Effector memory CD8-positive, alpha-beta T cell (primary cell): ENCODE results near the gene ACO1.

ENCODE experiments used
- ATAC-seq: fragments of 150-1000 bp; cut with Tn5 transposase; replicated peaks from 2 replicates; pipeline ENCODE4 v1.10.0; 2021; ENCODE audit warnings: mild to moderate bottlenecking, moderate library complexity
- DNase-seq, 3 experiments: peaks; one replicate each; pipeline ENCODE4 v3.0.0; 2021
- H3K27ac Mint-ChIP-seq, 2 donors: one replicate each; pipeline ENCODE4 v1.8.0; 2022; ENCODE audit warnings: mild to moderate bottlenecking in 2 of 2, mixed read lengths in 2 of 2, moderate library complexity in 2 of 2
- H3K27me3 Mint-ChIP-seq, 2 donors: one replicate each; pipeline ENCODE4 v1.8.0; 2022; ENCODE audit warnings: mixed read lengths in 2 of 2
- H3K36me3 Mint-ChIP-seq: one replicate; pipeline ENCODE4 v1.8.0; 2022; ENCODE audit warnings: mild to moderate bottlenecking, moderate library complexity, mixed read lengths; ENCODE audit not compliant: insufficient read depth
- H3K4me1 Mint-ChIP-seq, 2 donors: one replicate each; pipeline ENCODE4 v1.8.0; 2022; ENCODE audit warnings: low read depth in 2 of 2, mixed read lengths in 2 of 2
- H3K4me3 Mint-ChIP-seq, 2 donors: one replicate each; pipeline ENCODE4 v1.8.0; 2022; ENCODE audit warnings: mild to moderate bottlenecking in 2 of 2, mixed read lengths in 2 of 2, moderate library complexity in 2 of 2
- H3K9me3 Mint-ChIP-seq, 2 donors: one replicate each; pipeline ENCODE4 v1.8.0; 2022; ENCODE audit warnings: mixed read lengths in 2 of 2

ACO1 gene

DNA sequence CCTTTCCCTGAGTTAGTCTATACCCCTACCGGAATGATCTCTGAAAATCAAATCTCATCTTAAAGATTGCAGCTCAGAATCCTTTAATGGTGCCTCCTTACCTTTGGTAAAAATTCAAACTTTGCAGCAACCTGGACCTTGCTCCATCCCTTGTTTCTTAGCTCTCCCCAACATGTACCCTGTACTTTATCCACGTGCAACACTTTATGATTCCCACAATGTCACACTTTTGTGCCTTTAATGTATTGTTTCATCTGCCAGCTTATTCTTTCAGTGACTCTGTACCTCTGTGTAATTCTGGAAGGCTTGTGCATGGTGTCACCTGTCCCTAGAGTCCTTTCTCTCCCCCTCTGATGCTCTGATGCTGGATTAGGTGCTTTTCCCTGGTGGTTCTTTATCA lies 9.5 kb downstream of the ACO1 start:
- ATAC-seq (no peak), DNase-seq (no peak)
- peaks cover 2% of the 10 kb centered on the region for H3K36me3 Mint-ChIP-seq
- no peaks in the 10 kb centered on the region for H3K27me3 Mint-ChIP-seq
- H3K4me1 Mint-ChIP-seq, result peaks cover 0 to 9% of the 10 kb centered on the region in 2 donors
- no peaks in the 10 kb centered on the region for H3K9me3 Mint-ChIP-seq
- no peak overlapping the region for H3K4me3 Mint-ChIP-seq
- no peak overlapping the region for H3K27ac Mint-ChIP-seq

DNA sequence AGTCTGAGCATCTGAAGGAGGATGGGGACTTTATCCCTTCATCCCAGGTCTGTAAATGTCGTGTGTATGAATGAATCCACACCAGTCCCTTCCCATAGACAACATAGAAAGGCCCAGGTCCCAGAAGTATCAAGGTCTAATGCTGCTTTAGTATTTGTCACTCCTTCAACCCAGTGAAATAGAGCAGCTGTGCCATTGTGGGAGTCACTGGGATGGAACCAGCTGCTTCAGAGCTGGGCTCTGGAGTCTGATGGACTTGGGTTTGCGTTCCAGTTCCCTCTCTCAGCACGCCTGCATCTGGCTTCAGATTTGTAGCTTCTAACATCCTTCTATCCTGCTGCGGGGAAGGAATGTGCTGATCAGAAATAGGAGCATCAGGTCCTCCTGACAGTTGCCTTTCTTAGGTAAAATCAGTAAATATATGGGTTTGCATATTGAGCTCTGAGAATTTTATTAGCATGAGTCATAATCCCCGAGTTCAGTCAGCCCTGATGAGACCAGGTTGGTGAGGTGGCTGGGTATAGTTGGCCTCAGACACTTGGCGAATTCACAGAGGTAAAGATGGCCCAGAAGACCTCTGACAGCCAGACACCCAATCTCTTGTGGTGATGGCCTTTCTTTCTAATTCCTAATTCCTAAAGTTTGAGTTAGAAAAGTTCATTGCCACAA lies 10.1 kb downstream of the ACO1 start:
- no peak for ATAC-seq
- H3K4me3 Mint-ChIP-seq, result no peak overlapping the region
- no peaks in the 10 kb centered on the region for H3K27me3 Mint-ChIP-seq

DNA sequence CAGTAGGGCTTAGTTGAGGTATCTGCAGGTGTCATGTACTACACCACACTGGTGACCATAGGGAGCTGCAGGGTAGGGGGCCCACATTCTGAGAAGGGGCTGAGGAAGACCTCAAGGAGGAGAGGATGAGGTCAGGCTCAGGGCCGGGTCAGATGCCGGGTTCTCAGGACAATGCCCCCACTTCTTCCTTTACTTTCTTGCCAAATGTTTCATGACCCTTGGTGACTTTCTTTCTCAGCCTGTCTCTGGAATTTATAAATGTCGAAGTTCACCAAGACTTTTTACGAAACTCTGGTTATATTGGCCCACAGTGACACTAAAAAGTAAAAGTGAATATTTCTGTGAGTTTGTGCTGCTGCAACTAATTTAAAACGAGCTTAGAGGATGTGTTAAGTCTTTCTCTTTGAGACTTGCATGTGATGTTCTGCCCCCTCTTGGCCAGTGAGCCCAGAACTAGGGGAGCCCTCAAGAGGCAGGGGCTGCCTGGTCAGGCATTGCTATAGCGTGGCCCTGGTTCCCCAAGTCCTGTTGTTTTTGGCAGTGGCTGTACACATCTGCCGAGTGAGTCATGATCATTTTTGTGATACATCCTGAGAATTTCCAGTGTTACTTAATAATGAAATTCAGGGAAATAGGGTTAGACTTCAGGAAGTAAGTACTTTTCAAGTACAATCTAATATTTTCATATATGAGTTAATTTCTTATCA lies 11.2 kb downstream of the ACO1 start:
- no peaks in the 10 kb centered on the region for H3K27me3 Mint-ChIP-seq
- no peak for DNase-seq
- H3K27ac Mint-ChIP-seq, result no peak overlapping the region
- H3K36me3 Mint-ChIP-seq, result peaks cover 2% of the 10 kb centered on the region
- peaks cover 0 to 9% of the 10 kb centered on the region in 2 donors for H3K4me1 Mint-ChIP-seq
- no peak for ATAC-seq
- no peaks in the 10 kb centered on the region for H3K9me3 Mint-ChIP-seq
- H3K4me3 Mint-ChIP-seq, result no peak overlapping the region

More for the DNA sequence above, 10.1 kb downstream of the ACO1 start:
- H3K27ac Mint-ChIP-seq, result no peak overlapping the region
- H3K9me3 Mint-ChIP-seq, result no peaks in the 10 kb centered on the region
- peaks cover 2% of the 10 kb centered on the region for H3K36me3 Mint-ChIP-seq
- no peak for DNase-seq
- peaks cover 0 to 9% of the 10 kb centered on the region in 2 donors for H3K4me1 Mint-ChIP-seq

DNA sequence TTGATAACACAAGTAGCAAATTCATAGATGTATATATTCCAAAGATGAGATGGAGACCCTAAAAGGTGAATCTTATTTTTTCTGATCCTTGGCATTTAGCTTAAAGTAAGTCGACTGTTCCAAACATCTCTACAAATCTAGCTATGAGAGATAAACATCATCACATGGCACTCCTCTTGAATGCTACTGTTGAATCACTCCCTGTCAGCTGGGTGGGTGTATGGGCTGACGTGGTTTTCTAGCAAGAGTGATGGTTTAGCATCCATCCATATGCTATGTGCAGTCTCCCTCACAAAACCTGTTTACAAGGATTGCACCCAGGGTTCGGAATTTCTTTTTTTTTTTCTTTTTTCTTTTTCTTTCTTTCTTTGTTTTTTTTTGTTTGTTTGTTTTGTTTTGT lies 13.8 kb downstream of the ACO1 start:
- Mint-ChIP-seq H3K36me3 (peaks cover 2% of the 10 kb centered on the region), H3K4me3 (no peak overlapping the region), H3K4me1 (peaks cover 0 to 9% of the 10 kb centered on the region in 2 donors), H3K9me3 (no peaks in the 10 kb centered on the region), H3K27me3 (no peaks in the 10 kb centered on the region), H3K27ac (peak overlapping the region in 1 of 2 donors; percentile 18)
- ATAC-seq (no peak), DNase-seq (no peak)

DNA sequence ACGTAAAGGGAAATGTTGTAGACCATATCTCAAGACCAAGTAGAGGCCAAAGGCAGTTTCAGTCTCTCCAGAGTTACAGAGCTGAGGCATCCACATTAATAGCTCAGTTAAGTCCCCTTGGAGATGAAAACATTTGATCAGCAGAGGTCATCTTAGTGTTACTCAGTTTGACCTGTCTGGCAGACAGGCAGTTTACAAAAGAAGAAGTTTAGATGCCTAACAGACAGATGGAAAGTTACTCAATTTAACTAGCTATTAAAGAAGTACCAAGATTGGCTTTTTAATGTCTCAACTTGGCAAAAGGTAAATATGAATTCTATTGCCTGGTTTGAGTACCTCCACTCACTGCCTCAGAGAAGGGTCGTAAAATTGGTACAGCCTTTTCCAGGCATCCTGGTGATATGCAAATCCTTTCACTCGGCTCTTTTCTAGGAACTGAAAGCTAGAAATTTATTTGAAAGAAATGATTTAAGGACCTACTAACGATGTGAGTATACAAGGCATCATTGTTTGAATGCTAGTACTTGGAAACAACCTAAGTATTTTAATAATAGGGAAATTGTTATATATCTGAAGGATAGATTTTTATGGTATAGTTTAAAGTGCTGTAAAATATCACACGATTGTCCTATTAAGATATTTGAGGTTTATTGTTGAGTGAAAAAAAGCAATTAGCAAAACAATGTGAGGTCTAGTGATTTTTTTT lies 14.8 kb downstream of the ACO1 start:
- no peaks in the 10 kb centered on the region for H3K27me3 Mint-ChIP-seq
- H3K4me1 Mint-ChIP-seq, result peaks cover 0 to 12% of the 10 kb centered on the region in 2 donors
- no peak overlapping the region for H3K27ac Mint-ChIP-seq
- no peaks in the 10 kb centered on the region for H3K9me3 Mint-ChIP-seq
- H3K4me3 Mint-ChIP-seq, result no peak overlapping the region
- H3K36me3 Mint-ChIP-seq, result no peaks in the 10 kb centered on the region
- no peak for DNase-seq
- no peak for ATAC-seq

DNA sequence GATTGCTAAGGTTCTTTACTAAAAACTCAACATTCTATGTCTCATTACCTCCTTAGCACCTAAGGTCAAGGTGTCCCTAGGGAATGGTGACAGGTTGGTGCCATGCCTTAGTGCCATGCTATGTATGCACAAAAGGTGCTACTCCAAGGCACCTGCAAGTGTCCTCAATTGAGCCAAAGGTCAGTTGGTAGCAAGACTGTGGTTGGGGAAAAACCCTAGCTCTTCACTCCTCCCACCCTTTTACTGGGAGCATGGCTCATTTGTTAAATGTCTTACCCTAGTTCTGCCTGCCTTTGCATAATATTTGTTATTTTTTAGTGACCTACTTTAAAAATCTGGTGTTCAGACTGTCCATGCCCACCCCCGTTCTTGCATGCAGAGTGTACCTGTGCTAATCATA lies 17.0 kb downstream of the ACO1 start:
- H3K4me3 Mint-ChIP-seq, result no peak overlapping the region
- H3K4me1 Mint-ChIP-seq, result peaks cover 0 to 15% of the 10 kb centered on the region in 2 donors
- ATAC-seq (no peak), DNase-seq (no peak)
- no peaks in the 10 kb centered on the region for H3K27me3 Mint-ChIP-seq
- H3K9me3 Mint-ChIP-seq, result no peaks in the 10 kb centered on the region
- H3K27ac Mint-ChIP-seq, result peak overlapping the region in 1 of 2 donors; percentile 46
- no peaks in the 10 kb centered on the region for H3K36me3 Mint-ChIP-seq

DNA sequence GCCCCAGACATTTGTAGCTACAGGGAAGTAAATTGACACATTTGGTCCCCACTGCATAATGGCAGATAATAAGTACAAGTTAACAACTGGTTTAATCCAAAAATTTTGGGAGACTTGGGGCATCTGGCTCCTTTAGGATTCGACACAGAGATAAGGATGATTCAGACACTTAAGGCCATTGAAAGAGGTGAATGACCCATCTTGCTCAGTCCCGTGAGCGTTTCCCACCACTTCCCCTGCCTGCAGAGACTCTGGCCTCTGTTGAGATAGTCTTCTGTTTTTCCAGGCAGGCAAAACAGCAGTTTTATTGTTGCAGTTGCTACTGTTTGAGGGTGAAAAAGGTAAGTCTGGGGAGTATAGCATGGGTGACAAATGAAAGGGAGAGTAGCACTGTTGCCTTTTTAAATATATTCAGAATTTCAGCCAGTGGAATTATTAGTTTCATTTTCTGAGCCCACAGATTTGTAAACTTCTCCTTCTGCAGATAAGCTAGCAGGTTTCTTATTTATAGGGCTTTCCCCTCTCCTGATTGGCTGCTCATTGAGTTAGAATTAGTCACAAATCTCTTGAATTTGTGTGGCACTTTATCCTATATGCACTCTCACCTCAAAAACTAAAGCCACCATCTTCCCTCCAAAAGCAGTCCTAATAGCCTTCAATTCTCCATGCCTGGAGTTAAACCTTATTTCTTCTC lies 19.3 kb downstream of the ACO1 start:
- Mint-ChIP-seq H3K27ac (peak overlapping the region in 1 of 2 donors; percentile 26), H3K27me3 (no peaks in the 10 kb centered on the region), H3K9me3 (no peaks in the 10 kb centered on the region)

DNA sequence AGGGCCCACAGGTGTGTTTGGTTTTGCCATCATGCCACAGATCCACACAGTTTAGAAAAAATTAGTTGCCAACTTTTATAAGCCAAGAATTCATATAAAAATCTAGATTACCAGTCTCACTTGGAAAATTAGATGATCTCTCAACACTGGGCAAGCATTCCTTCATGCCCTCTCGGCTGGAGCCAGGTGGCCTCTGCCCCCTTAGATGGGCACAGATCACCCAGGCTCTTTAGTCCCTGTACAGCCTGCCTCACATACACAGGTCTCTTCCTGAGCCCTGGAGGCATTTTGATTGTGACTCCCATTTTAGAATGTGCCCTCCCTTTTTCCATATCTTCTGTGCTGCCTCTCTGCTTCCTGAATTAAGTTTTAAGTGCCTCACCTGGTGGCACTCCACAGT lies 20.0 kb downstream of the ACO1 start:
- peak overlapping the region in 1 of 2 donors; percentile 26 for H3K27ac Mint-ChIP-seq

More for the DNA sequence above, 19.3 kb downstream of the ACO1 start:
- DNase-seq, result no peak
- Mint-ChIP-seq H3K36me3 (peaks cover 15% of the 10 kb centered on the region), H3K4me1 (peaks cover 0 to 6% of the 10 kb centered on the region in 2 donors), H3K4me3 (no peak overlapping the region)
- no peak for ATAC-seq

DNA sequence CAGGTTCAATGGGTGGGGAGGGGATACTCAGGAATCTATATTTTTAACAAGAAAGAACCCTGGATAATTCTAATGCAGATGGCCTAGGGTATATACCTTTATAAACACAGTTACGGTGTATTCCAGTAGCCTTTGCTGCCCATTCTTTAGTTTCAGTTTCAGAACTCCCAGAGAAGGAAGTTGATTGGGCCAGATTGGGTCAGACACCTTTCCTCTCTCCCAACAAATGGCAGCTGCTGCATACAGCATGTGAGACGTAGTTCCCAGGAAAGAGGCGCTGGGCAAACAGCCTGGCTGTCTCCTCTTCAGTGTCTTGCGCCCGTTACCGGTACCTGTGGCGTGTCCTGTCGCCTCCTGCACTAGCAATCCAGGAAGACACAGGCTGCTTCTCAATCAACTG lies 20.4 kb downstream of the ACO1 start:
- DNase-seq (no peak), ATAC-seq (no peak)
- H3K9me3 Mint-ChIP-seq, result no peaks in the 10 kb centered on the region
- no peak overlapping the region for H3K4me3 Mint-ChIP-seq
- no peak overlapping the region for H3K27ac Mint-ChIP-seq
- peaks cover 15% of the 10 kb centered on the region for H3K36me3 Mint-ChIP-seq
- H3K27me3 Mint-ChIP-seq, result no peaks in the 10 kb centered on the region
- peaks cover 0 to 6% of the 10 kb centered on the region in 2 donors for H3K4me1 Mint-ChIP-seq

More for the DNA sequence above, 20.0 kb downstream of the ACO1 start:
- H3K9me3 Mint-ChIP-seq, result no peaks in the 10 kb centered on the region
- H3K4me3 Mint-ChIP-seq, result no peak overlapping the region
- peaks cover 0 to 6% of the 10 kb centered on the region in 2 donors for H3K4me1 Mint-ChIP-seq
- no peaks in the 10 kb centered on the region for H3K27me3 Mint-ChIP-seq
- ATAC-seq, result no peak
- peaks cover 15% of the 10 kb centered on the region for H3K36me3 Mint-ChIP-seq
- DNase-seq, result no peak

DNA sequence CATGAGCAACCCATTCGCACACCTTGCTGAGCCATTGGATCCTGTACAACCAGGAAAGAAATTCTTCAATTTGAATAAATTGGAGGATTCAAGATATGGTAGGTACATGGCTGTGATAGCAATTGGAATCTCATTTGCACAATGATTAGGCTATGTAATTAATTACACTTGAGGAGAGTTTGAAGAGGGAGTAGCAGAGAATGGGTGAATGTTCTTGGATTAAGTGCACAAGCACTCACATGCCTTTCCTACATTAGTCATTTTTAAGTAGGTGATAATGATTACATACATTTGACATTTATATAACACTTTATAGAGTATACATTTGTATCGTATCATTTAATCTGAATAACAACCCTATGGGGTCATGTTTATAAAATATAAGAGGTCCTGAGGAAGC lies 21.1 kb downstream of the ACO1 start:
- H3K27me3 Mint-ChIP-seq, result no peaks in the 10 kb centered on the region
- ATAC-seq, result no peak

DNA sequence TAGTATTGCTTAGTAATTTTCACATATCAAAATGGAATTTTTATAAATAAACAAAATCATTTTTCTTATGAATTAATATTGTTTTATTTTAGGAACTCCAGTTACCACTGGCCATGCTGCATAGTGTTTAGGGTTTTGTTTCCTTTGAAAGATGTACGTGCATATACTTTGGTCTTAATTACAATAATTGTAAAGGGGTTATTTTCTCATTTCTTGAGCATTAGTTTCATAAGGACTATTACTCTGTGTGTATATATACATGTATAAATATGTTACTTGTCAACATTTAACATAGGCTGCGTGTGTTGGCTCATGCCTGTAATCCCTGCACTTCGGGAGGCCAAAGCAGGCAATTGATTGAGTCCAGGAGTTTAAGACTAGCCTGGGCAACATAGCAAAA lies 21.6 kb downstream of the ACO1 start:
- no peaks in the 10 kb centered on the region for H3K27me3 Mint-ChIP-seq

More for the DNA sequence above, 21.1 kb downstream of the ACO1 start:
- no peaks in the 10 kb centered on the region for H3K9me3 Mint-ChIP-seq
- no peak for DNase-seq
- no peak overlapping the region for H3K27ac Mint-ChIP-seq
- H3K4me1 Mint-ChIP-seq, result peaks cover 0 to 6% of the 10 kb centered on the region in 2 donors
- H3K36me3 Mint-ChIP-seq, result peaks cover 16% of the 10 kb centered on the region
- H3K4me3 Mint-ChIP-seq, result no peak overlapping the region

DNA sequence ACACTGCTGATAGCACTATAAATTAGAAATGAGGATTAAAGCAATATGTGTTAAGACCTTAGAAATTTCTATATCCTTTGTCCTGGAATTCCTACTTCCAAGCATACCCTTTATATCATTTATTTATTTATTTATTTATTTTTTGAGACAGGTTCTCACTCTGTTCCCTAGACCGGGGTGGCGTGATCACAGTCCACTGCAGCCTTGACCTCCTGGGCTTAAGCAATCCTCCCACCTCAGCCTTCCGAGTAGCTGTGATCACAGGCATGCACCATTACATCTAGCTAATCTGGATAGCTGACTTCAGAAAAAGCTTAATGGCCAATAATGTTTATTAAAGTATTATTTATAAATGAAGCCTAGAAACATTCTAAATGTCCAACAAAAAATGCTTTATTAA lies 27.3 kb downstream of the ACO1 start:
- Mint-ChIP-seq H3K4me1 (no peaks in the 10 kb centered on the region), H3K27ac (no peak overlapping the region), H3K9me3 (no peaks in the 10 kb centered on the region), H3K27me3 (no peaks in the 10 kb centered on the region), H3K36me3 (peaks cover 19% of the 10 kb centered on the region), H3K4me3 (no peak overlapping the region)
- DNase-seq, result no peak
- ATAC-seq, result no peak

More for the DNA sequence above, 21.6 kb downstream of the ACO1 start:
- H3K36me3 Mint-ChIP-seq, result peaks cover 20% of the 10 kb centered on the region
- H3K9me3 Mint-ChIP-seq, result no peaks in the 10 kb centered on the region
- no peak for DNase-seq
- ATAC-seq, result no peak
- no peak overlapping the region for H3K4me3 Mint-ChIP-seq
- H3K4me1 Mint-ChIP-seq, result peaks cover 0 to 6% of the 10 kb centered on the region in 2 donors
- H3K27ac Mint-ChIP-seq, result no peak overlapping the region

DNA sequence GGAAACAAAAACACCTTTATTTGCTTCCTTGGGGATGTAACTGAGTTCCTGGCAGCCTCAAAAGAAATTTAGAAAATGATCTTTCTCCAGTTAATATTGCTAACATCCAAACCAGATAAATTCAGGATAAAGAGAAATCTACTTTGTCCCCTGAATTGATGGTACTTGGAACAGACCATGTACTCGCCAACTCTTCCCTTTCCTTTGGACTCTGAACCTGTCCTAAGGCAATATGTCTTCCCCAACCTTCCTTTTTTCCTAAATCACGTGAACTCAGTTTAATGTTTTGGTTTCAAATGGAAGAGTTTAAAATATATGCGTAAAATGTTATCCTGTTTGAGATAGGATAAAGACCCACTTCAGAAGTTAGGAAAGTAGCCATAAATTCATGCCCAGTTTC lies 28.0 kb downstream of the ACO1 start:
- Mint-ChIP-seq H3K36me3 (peaks cover 14% of the 10 kb centered on the region), H3K27ac (no peak overlapping the region), H3K9me3 (no peaks in the 10 kb centered on the region), H3K4me3 (no peak overlapping the region), H3K4me1 (no peaks in the 10 kb centered on the region), H3K27me3 (no peaks in the 10 kb centered on the region)
- ATAC-seq (no peak), DNase-seq (no peak)
